Cardiac muscle cell (in vitro differentiated cells and primary cell): ENCODE results near the gene RECQL5. TPM values are rescaled to one million over a fixed set of nuclear protein-coding genes. Genes with fewer than 3 reads are reported as not detected.

Experiments
- DNase-seq, 2 donors: peaks; one replicate each; pipeline versions ENCODE4 v3.0.0 to v3.0.0-alpha.2; 2010 to 2017; ENCODE audit warnings: low read depth in 1 of 2, low spot score in 1 of 2
- H3K27ac ChIP-seq: fragments of 200-600 bp; sonication (generic); 2 replicates; pipeline ENCODE4 v1.5.1; 2016
- H3K27me3 ChIP-seq: fragments of 200-600 bp; sonication (generic); 2 replicates; pipeline ENCODE4 v1.6.0; 2016; ENCODE audit warnings: control low read depth
- H3K36me3 ChIP-seq: fragments of 200-600 bp; sonication (generic); 2 replicates; pipeline ENCODE4 v1.5.1; 2016; ENCODE audit warnings: control low read depth
- H3K4me1 ChIP-seq: fragments of 200-600 bp; sonication (generic); 2 replicates; pipeline ENCODE4 v1.8.1; 2017; ENCODE audit warnings: low read depth, mild to moderate bottlenecking, mixed run types
- H3K4me3 ChIP-seq: fragments of 200-600 bp; sonication (generic); 2 replicates; pipeline ENCODE4 v1.5.1; 2016; ENCODE audit warnings: mild to moderate bottlenecking
- H3K9me3 ChIP-seq: fragments of 200-600 bp; sonication (generic); 2 replicates; pipeline ENCODE4 v1.5.1; 2017; ENCODE audit warnings: low read depth, mild to moderate bottlenecking, control low read depth
- CTCF ChIP-seq: IDR thresholded peaks from 2 replicates; pipeline ENCODE4 v1.5.1; 2012; ENCODE audit warnings: low read depth, mild to moderate bottlenecking, low read length
- polyA plus RNA-seq: library from polyadenylated mRNA; unstranded; fragments of >200 nt; fragmentation: Nextera tagmentation; extraction: Ambion mirVana; gene quantifications from 2 replicates; pipeline ENCODE4 v1.2.1, GENCODE V29; 2016
- total RNA-seq: library from RNA; depleted of rRNA; stranded (reverse); fragments of >200 nt; gene quantifications from 2 replicates; pipeline ENCODE4 v1.2.3, GENCODE V29; 2016

RECQL5 gene
- total and polyA plus RNA-seq, 2 experiments from 2014 or later: 28.6 to 43.1 TPM

- DNase-seq: no peak
- H3K27ac ChIP-seq: no peak overlapping the region
- peaks cover 1% of the 10 kb centered on the region for H3K36me3 ChIP-seq
- no peaks in the 10 kb centered on the region for H3K9me3 ChIP-seq
- H3K27me3 ChIP-seq: no peaks in the 10 kb centered on the region
- H3K4me1 ChIP-seq: no peaks in the 10 kb centered on the region
- no peak for TF ChIP-seq CTCF
- no peak overlapping the region for H3K4me3 ChIP-seq
Measured at GRCh38 chr17:75684924-75685323, 18.0 kb upstream of the RECQL5 start.

GRCh38 chr17:75684249-75684648 lies 17.3 kb upstream of the RECQL5 start:
- Histone ChIP-seq H3K27me3 (no peaks in the 10 kb centered on the region), H3K27ac (no peak overlapping the region), H3K4me3 (no peak overlapping the region), H3K36me3 (peaks cover 2% of the 10 kb centered on the region), H3K4me1 (no peaks in the 10 kb centered on the region), H3K9me3 (no peaks in the 10 kb centered on the region)
- TF ChIP-seq CTCF: no peak
- no peak for DNase-seq

GRCh38 chr17:75683583-75683982 lies 16.6 kb upstream of the RECQL5 start:
- no peaks in the 10 kb centered on the region for H3K4me1 ChIP-seq
- DNase-seq: peak in 1 of 2 donors; percentile 44
- no peaks in the 10 kb centered on the region for H3K9me3 ChIP-seq
- no peak overlapping the region for H3K27ac ChIP-seq
- no peak for TF ChIP-seq CTCF
- no peaks in the 10 kb centered on the region for H3K27me3 ChIP-seq
- no peak overlapping the region for H3K4me3 ChIP-seq
- H3K36me3 ChIP-seq: peaks cover 2% of the 10 kb centered on the region

- no peaks in the 10 kb centered on the region for H3K27me3 ChIP-seq
- no peak for TF ChIP-seq CTCF
- H3K36me3 ChIP-seq: peaks cover 2% of the 10 kb centered on the region
- H3K27ac ChIP-seq: no peak overlapping the region
- no peaks in the 10 kb centered on the region for H3K4me1 ChIP-seq
- no peaks in the 10 kb centered on the region for H3K9me3 ChIP-seq
- DNase-seq: peak in 1 of 2 donors; percentile 12
- H3K4me3 ChIP-seq: no peak overlapping the region
Measured at GRCh38 chr17:75681289-75681688, 14.3 kb upstream of the RECQL5 start.

- DNase-seq: no peak
- H3K27ac ChIP-seq: no peak overlapping the region
- peaks cover 2% of the 10 kb centered on the region for H3K36me3 ChIP-seq
- H3K4me1 ChIP-seq: no peaks in the 10 kb centered on the region
- H3K4me3 ChIP-seq: no peak overlapping the region
- H3K27me3 ChIP-seq: no peaks in the 10 kb centered on the region
- no peak for TF ChIP-seq CTCF
- no peaks in the 10 kb centered on the region for H3K9me3 ChIP-seq
Measured at GRCh38 chr17:75680431-75680830, 13.5 kb upstream of the RECQL5 start.
